Type B pancreatic cell (in vitro differentiated cells): ENCODE data around the gene ZNF655. TPM values are rescaled to one million over a fixed set of nuclear protein-coding genes. Genes with fewer than 3 reads are reported as not detected.
A peak's percentile ranks its signal among the peaks of the same experiment; 100 is the strongest.

Experiments used
- DNase-seq: peaks from one replicate; pipeline ENCODE4 v3.0.0; 2021; ENCODE audit warnings: mixed read lengths; ENCODE audit not compliant: unreplicated experiment; ENCODE audit errors: extremely low spot score
- H3K27ac Mint-ChIP-seq: 2 replicates; pipeline ENCODE4 v1.8.0; 2021; ENCODE audit warnings: mild to moderate bottlenecking, mixed read lengths
- H3K27me3 Mint-ChIP-seq: 2 replicates; pipeline ENCODE4 v1.8.0; 2021; ENCODE audit warnings: mixed read lengths
- H3K36me3 Mint-ChIP-seq: 2 replicates; pipeline ENCODE4 v1.8.0; 2021; ENCODE audit warnings: mixed read lengths
- H3K4me1 Mint-ChIP-seq: one replicate; pipeline ENCODE4 v1.8.0; 2021; ENCODE audit warnings: mixed read lengths; ENCODE audit not compliant: unreplicated experiment
- H3K4me3 Mint-ChIP-seq: 2 replicates; pipeline ENCODE4 v1.8.0; 2021; ENCODE audit warnings: mild to moderate bottlenecking, mixed read lengths
- H3K9me3 Mint-ChIP-seq: 2 replicates; pipeline ENCODE4 v1.8.0; 2021; ENCODE audit warnings: mixed read lengths
- total RNA-seq: library from RNA; stranded (reverse); gene quantifications from 2 replicates; pipeline ENCODE4 v1.2.1, GENCODE V29; 2021; ENCODE audit warnings: low replicate concordance
- TF ChIP-seq, protein P1 (sequence below): fragments of 200-600 bp; sonication (generic); conservative IDR thresholded peaks from 2 replicates; pipeline ENCODE4 v1.5.0; 2021; ENCODE audit warnings: antibody characterized with exemption, mild to moderate bottlenecking

The ZNF655 gene
- total RNA-seq, 1 donor from 2014 or later, result 69.2 TPM

DNA sequence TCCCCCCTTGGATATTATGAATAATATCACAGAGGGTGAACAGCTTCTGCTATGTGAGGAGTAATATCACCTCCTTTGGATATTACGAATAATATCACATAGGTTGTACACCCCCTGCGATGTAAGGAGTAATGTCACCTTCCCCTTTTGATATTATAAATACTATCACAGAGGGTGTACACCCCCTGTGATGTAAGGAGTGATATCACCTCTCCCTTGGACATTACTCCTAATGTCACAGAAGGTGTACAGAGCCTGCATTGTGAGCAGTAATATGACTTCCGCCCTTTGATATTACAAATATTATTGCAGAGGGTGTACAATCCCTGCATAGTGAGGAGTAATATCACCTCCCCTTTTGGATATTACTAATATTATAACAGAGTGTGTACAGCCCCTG is 30.4 kb downstream of the ZNF655 start:
- H3K4me1 Mint-ChIP-seq, result no peaks in the 10 kb centered on the region
- H3K27me3 Mint-ChIP-seq, result peaks cover 43% of the 10 kb centered on the region
- H3K27ac Mint-ChIP-seq, result no peak overlapping the region
- H3K9me3 Mint-ChIP-seq, result no peaks in the 10 kb centered on the region
- TF ChIP-seq, protein P1, sequence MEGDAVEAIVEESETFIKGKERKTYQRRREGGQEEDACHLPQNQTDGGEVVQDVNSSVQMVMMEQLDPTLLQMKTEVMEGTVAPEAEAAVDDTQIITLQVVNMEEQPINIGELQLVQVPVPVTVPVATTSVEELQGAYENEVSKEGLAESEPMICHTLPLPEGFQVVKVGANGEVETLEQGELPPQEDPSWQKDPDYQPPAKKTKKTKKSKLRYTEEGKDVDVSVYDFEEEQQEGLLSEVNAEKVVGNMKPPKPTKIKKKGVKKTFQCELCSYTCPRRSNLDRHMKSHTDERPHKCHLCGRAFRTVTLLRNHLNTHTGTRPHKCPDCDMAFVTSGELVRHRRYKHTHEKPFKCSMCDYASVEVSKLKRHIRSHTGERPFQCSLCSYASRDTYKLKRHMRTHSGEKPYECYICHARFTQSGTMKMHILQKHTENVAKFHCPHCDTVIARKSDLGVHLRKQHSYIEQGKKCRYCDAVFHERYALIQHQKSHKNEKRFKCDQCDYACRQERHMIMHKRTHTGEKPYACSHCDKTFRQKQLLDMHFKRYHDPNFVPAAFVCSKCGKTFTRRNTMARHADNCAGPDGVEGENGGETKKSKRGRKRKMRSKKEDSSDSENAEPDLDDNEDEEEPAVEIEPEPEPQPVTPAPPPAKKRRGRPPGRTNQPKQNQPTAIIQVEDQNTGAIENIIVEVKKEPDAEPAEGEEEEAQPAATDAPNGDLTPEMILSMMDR, result no peak
- no peaks in the 10 kb centered on the region for H3K36me3 Mint-ChIP-seq
- no peak for DNase-seq
- H3K4me3 Mint-ChIP-seq, result no peak overlapping the region

DNA sequence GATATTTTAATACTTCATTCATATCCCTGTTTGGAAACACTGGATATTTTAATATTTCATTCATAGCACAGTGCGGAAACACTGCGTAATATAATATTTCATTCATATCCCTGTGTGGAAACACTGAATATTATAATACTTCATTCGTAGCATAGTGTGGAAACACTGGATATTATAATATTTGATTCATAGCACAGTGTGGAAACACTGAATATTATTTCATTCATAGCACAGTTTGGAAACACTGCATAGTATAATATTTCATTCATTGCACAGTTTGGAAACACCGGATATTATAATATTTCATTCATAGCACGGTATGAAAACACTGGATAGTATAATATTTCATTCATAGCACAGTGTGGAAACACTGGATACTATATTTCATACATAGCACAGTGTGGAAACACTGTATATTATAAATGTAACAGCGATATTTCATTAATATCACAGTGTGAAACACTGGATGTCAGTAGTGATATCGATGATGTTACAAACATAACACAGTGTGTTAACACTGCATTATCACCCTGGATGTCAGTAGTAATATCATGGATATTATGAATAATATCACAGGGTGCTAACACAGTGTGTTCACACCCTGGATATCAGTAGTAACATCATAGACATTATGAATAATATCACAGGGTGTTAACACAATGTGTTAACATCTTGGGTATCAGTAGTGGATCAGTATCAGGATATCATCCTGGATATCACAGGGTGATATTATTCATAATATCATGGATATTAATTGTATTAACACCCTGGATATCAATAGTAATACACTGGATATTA is 36.7 kb downstream of the ZNF655 start:
- Mint-ChIP-seq H3K9me3 (no peaks in the 10 kb centered on the region), H3K4me3 (no peak overlapping the region), H3K36me3 (no peaks in the 10 kb centered on the region), H3K4me1 (no peaks in the 10 kb centered on the region), H3K27ac (no peak overlapping the region), H3K27me3 (no peaks in the 10 kb centered on the region)
- TF ChIP-seq, protein P1, result no peak
- no peak for DNase-seq

DNA sequence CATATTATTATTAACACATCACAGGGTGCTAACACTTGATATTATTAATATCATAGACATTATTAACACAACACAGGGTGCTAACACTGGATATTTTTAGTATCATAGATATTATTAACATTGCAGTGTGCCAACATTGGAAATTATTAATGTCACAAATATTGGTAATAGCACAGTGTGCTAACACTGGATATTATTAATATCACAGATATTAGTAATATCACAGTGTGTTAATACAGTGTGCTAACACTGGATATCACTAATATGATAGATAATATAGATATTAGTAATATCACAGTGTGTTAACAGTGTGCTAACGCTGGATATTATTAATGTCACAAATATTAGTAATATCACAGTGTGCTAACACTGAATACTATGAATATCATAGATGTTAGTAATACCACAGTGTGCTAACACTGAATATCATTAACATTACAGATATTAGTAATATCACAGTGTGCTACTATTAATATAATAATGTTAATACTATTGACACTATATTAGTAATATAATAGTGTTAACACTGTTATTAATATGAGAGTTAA is 38.0 kb downstream of the ZNF655 start:
- Mint-ChIP-seq H3K27me3 (peaks cover 12% of the 10 kb centered on the region), H3K4me1 (no peaks in the 10 kb centered on the region), H3K4me3 (no peak overlapping the region), H3K27ac (no peak overlapping the region), H3K36me3 (no peaks in the 10 kb centered on the region), H3K9me3 (no peaks in the 10 kb centered on the region)
- DNase-seq, result no peak
- TF ChIP-seq, protein P1, result no peak

DNA sequence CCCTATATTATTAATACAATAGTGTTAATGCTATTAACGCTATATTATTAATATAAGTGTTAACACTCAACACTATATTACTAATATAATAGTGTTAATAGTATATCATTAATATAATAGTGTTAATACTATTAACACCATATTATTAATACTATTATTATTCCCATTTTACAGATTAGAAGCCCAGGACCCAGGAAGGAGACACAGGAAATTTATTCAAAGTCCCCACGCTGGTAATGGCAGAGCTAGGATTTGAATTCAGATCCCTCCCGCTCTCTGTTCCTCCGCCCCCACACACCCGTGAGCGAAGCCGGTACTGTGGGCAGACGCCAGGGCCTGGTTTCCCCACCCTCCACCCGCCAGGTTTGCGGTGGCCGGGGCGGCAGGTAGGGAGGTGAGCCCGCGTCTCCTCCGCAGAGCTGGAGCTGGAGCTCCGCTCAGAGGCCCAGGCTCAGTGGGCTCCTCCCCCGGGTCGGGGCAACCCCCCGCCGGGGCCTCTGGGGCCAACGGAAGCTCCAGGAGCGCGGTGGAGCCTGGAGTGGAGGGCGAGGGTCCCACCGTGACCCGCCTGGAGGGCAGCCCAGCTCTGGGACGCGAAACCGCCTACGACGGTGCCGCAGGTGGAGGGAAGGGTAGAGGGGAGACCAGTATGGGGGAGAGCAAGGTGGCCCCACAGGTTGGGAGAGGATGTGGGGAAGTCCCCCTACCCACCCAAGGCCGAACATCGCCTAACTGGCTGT is 39.5 kb downstream of the ZNF655 start, which contains the start of gene TMEM225B:
TMEM225B (plus strand) TSS at position 506 of the 740 bp plus-strand sequence. CDS start 6,122 bp downstream, outside the sequence.
- H3K27ac Mint-ChIP-seq, result no peak within 1 kb of the TSS
- H3K9me3 Mint-ChIP-seq, result no peaks in the 10 kb centered on the region
- H3K4me3 Mint-ChIP-seq, result no peak within 1 kb of the TSS
- TF ChIP-seq, protein P1, result no peak
- peaks cover 12% of the 10 kb centered on the region for H3K27me3 Mint-ChIP-seq
- no peak for DNase-seq
- no peaks in the 10 kb centered on the region for H3K36me3 Mint-ChIP-seq
- H3K4me1 Mint-ChIP-seq, result no peaks in the 10 kb centered on the region

DNA sequence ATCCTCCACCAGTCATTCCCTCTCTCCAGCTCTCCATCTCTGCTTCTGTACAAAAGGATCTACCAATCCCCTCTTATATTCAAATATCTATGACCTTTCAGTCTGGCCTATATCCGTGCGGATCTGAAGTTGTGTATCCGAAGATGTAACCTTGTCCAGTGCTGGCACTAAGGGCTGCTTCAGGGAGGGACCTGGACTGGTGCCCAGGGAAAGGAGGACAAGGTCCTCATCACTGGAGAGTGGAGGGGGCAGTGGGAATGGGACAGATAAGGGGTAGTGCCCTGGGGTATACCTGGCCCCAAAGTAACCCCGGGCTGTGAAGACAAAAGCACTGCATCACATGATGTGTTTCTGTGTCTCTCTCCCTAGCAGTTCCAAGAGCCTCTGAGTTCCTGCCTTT is 41.4 kb downstream of the ZNF655 start:
- TF ChIP-seq, protein P1, result no peak
- H3K36me3 Mint-ChIP-seq, result no peaks in the 10 kb centered on the region
- H3K9me3 Mint-ChIP-seq, result no peaks in the 10 kb centered on the region
- H3K4me3 Mint-ChIP-seq, result no peak overlapping the region
- H3K27ac Mint-ChIP-seq, result no peak overlapping the region
- H3K4me1 Mint-ChIP-seq, result no peaks in the 10 kb centered on the region
- H3K27me3 Mint-ChIP-seq, result peaks cover 15% of the 10 kb centered on the region
- peak; percentile 42 for DNase-seq
